K562 treated with DMSO at 1 percent for 4 hours (cell line): ENCODE results near the gene ANKRD33. TPM values are rescaled to one million over a fixed set of nuclear protein-coding genes. Genes with fewer than 3 reads are reported as not detected.

Experiments
- total RNA-seq: library from RNA; unstranded; fragments of 300-600 nt; gene quantifications from 2 replicates; pipeline ENCODE4 v1.2.3, GENCODE V29; 2022; ENCODE audit not compliant: insufficient read depth

Gene ANKRD33
- total RNA-seq = 1.8 and 4.4 TPM in 2 replicates

GRCh38 chr12:51887476-51888315, at the start of gene ANKRD33:
Gene ANKRD33, plus strand, starts transcription at chr12:51888103. Its CDS starts 84 bp downstream, at chr12:51888187.

GRCh38 chr12:51848326-51848727, 39.6 kb upstream of the ANKRD33 start, which contains the start of gene FIGNL2:
Gene FIGNL2, minus strand, starts transcription at chr12:51848718. Its CDS starts 26,305 bp downstream, at chr12:51822413.

GRCh38 chr12:51907083-51907855, 19.4 kb downstream of the ANKRD33 start, which contains the start of gene ACVRL1:
Gene ACVRL1, plus strand, starts transcription at chr12:51907504. Its CDS starts 4,971 bp downstream, at chr12:51912475.

Other genes with a start within 250 kb of the ANKRD33 start
- gene FIGNL2, start 39.4 kb upstream of the ANKRD33 start, total RNA-seq = not detected in 2 replicates
- gene ACVRL1, start 19.4 kb downstream of the ANKRD33 start, total RNA-seq = 7.9 and 8.3 TPM in 2 replicates
- gene ACVR1B, start 63.6 kb downstream of the ANKRD33 start, total RNA-seq = 6.7 and 10.8 TPM in 2 replicates
- 7.1 and 7.2 TPM in 2 replicates for gene TAMALIN, start 118.8 kb downstream of the ANKRD33 start, total RNA-seq
- 3.6 and 5.1 TPM in 2 replicates for gene NR4A1, start 163.3 kb downstream of the ANKRD33 start, total RNA-seq
- gene ATG101, start 181.9 kb downstream of the ANKRD33 start, total RNA-seq = 66.9 and 68.5 TPM in 2 replicates
- not detected in 2 replicates for gene SMIM41, start 191.6 kb downstream of the ANKRD33 start, total RNA-seq